DND-41 (cell line): Measurements from ENCODE around the gene APH1B.

Experiments used
- ATAC-seq: fragments of 200-7000 bp; cut with Tn5 transposase; 3 replicates; pipeline ENCODE4 v1.9.1; 2021; ENCODE audit warnings: low read depth; ENCODE audit not compliant: insufficient read depth
- DNase-seq: peaks from one replicate; pipeline ENCODE4 v3.0.0-alpha.2; 2020
- H2AFZ ChIP-seq: 2 replicates; pipeline ENCODE4 v1.6.0; 2012; ENCODE audit warnings: low read depth, low read length
- H3K27ac ChIP-seq: 2 replicates; pipeline ENCODE4 v1.5.1; 2012; ENCODE audit warnings: low read length, inconsistent platforms
- H3K27me3 ChIP-seq: fragments of 200-600 bp; sonication (generic); 2 replicates; pipeline ENCODE4 v1.6.0; 2012; ENCODE audit warnings: low read length, mild to moderate bottlenecking, inconsistent platforms; ENCODE audit not compliant: insufficient read depth, poor library complexity
- H3K36me3 ChIP-seq: 2 replicates; pipeline ENCODE4 v1.5.1; 2012; ENCODE audit warnings: low read length, inconsistent platforms; ENCODE audit not compliant: insufficient read depth
- H3K4me1 ChIP-seq: 2 replicates; pipeline ENCODE4 v1.5.1; 2012; ENCODE audit warnings: mild to moderate bottlenecking, low read length; ENCODE audit not compliant: insufficient read depth
- H3K4me2 ChIP-seq: 2 replicates; pipeline ENCODE4 v1.6.0; 2012; ENCODE audit warnings: mild to moderate bottlenecking, moderate library complexity, low read length, inconsistent platforms; ENCODE audit not compliant: insufficient read depth
- H3K4me3 ChIP-seq, 2 experiments: fragments of 200-600 bp in 1 of 2; shearing (Covaris generic) in 1 of 2; 2 replicates each; pipeline ENCODE4 v1.5.1; 2012 to 2016; ENCODE audit warnings: inconsistent platforms in 2 of 2, low read length in 2 of 2, mild to moderate bottlenecking in 2 of 2, low read depth in 1 of 2, moderate library complexity in 1 of 2
- H3K79me2 ChIP-seq: 2 replicates; pipeline ENCODE4 v1.6.0; 2012; ENCODE audit warnings: low read length, inconsistent platforms; ENCODE audit not compliant: insufficient read depth
- H3K9ac ChIP-seq: 2 replicates; pipeline ENCODE4 v1.6.0; 2012; ENCODE audit warnings: low read depth, mild to moderate bottlenecking, inconsistent platforms, low read length, moderate library complexity
- H3K9me3 ChIP-seq: 2 replicates; pipeline ENCODE4 v1.5.1; 2012; ENCODE audit warnings: low read length, moderate library complexity, mild to moderate bottlenecking, inconsistent platforms; ENCODE audit not compliant: insufficient read depth, severe bottlenecking
- H4K20me1 ChIP-seq: 2 replicates; pipeline ENCODE4 v1.6.0; 2012; ENCODE audit warnings: low read length; ENCODE audit not compliant: insufficient read depth
- CTCF ChIP-seq: IDR thresholded peaks from 2 replicates; pipeline ENCODE4 v1.5.1; 2012; ENCODE audit warnings: borderline replicate concordance, low read length, moderate library complexity, mild to moderate bottlenecking; ENCODE audit not compliant: poor library complexity, severe bottlenecking; ENCODE audit errors: extremely low read depth
- EZH2 ChIP-seq: IDR thresholded peaks from 3 replicates; pipeline ENCODE4 v1.6.1; 2012; ENCODE audit warnings: borderline replicate concordance, low read depth, mild to moderate bottlenecking, moderate library complexity, low read length, inconsistent platforms; ENCODE audit not compliant: severe bottlenecking

The APH1B gene

GRCh38 chr15:63345391-63345752, 68.0 kb downstream of the APH1B start:
- H3K27ac ChIP-seq = no peak overlapping the region
- no peak overlapping the region for H3K9ac ChIP-seq
- no peak overlapping the region for H2AFZ ChIP-seq
- H3K79me2 ChIP-seq = no peaks in the 10 kb centered on the region
- no peak for ATAC-seq
- H3K9me3 ChIP-seq = no peaks in the 10 kb centered on the region
- no peak overlapping the region for H3K4me2 ChIP-seq
- no peak for TF ChIP-seq CTCF
- TF ChIP-seq EZH2 = no peak
- H3K4me1 ChIP-seq = no peaks in the 10 kb centered on the region
- H3K4me3 ChIP-seq = no peak overlapping the region
- no peaks in the 10 kb centered on the region for H4K20me1 ChIP-seq
- H3K27me3 ChIP-seq = no peaks in the 10 kb centered on the region
- no peaks in the 10 kb centered on the region for H3K36me3 ChIP-seq
- DNase-seq = no peak

GRCh38 chr15:63347074-63347857, 69.9 kb downstream of the APH1B start:
- Histone ChIP-seq H3K27me3 (no peaks in the 10 kb centered on the region), H3K9me3 (no peaks in the 10 kb centered on the region), H3K4me2 (no peak overlapping the region), H3K4me1 (no peaks in the 10 kb centered on the region), H2AFZ (no peak overlapping the region), H3K36me3 (no peaks in the 10 kb centered on the region), H3K9ac (no peak overlapping the region), H3K4me3 (no peak overlapping the region), H4K20me1 (no peaks in the 10 kb centered on the region), H3K79me2 (no peaks in the 10 kb centered on the region), H3K27ac (no peak overlapping the region)
- DNase-seq (no peak), ATAC-seq (no peak)
- TF ChIP-seq EZH2 (no peak), CTCF (no peak)

GRCh38 chr15:63348392-63348791, 71.0 kb downstream of the APH1B start:
- no peaks in the 10 kb centered on the region for H3K36me3 ChIP-seq
- H3K27me3 ChIP-seq = no peaks in the 10 kb centered on the region
- no peak overlapping the region for H3K27ac ChIP-seq
- H3K9me3 ChIP-seq = no peaks in the 10 kb centered on the region
- ATAC-seq (no peak), DNase-seq (no peak)
- H2AFZ ChIP-seq = no peak overlapping the region
- H3K4me2 ChIP-seq = no peak overlapping the region
- no peaks in the 10 kb centered on the region for H3K4me1 ChIP-seq
- TF ChIP-seq CTCF (no peak), EZH2 (no peak)
- no peak overlapping the region for H3K9ac ChIP-seq
- H4K20me1 ChIP-seq = no peaks in the 10 kb centered on the region
- H3K4me3 ChIP-seq = no peak overlapping the region
- H3K79me2 ChIP-seq = no peaks in the 10 kb centered on the region
